WTC11 (cell line): ENCODE results near the gene PAM16. TPM values are rescaled to one million over a fixed set of nuclear protein-coding genes. Genes with fewer than 3 reads are reported as not detected.

Experiments used
- ATAC-seq: fragments of 200-7000 bp; cut with Tn5 transposase; 2 replicates; pipeline ENCODE4 v1.10.0; 2021; ENCODE audit warnings: mild to moderate bottlenecking, moderate library complexity
- CTCF ChIA-PET: fragments of 300-600 bp; sonication (Branson Sonifier 250); formaldehyde crosslinking; loops from one replicate; lab custom pipeline; 2021; ENCODE audit warnings: antibody characterized with exemption; lab: Charles Lee
- POLR2A ChIA-PET: fragments of 350-600 bp; sonication (Branson Sonifier 250); formaldehyde crosslinking; loops from one replicate; lab custom pipeline; 2021; ENCODE audit warnings: antibody characterized with exemption; lab: Charles Lee
- DNase-seq: peaks from one replicate; pipeline ENCODE4 v3.0.0; 2021; ENCODE audit warnings: low spot score
- H3K27ac Mint-ChIP-seq: 2 replicates; pipeline ENCODE4 v1.8.0; 2021; ENCODE audit warnings: mixed read lengths
- H3K27me3 Mint-ChIP-seq: 2 replicates; pipeline ENCODE4 v1.8.0; 2021; ENCODE audit warnings: low read depth, mild to moderate bottlenecking, moderate library complexity, mixed read lengths
- H3K36me3 Mint-ChIP-seq: 2 replicates; pipeline ENCODE4 v1.8.0; 2021; ENCODE audit warnings: mixed read lengths
- H3K4me1 Mint-ChIP-seq: 2 replicates; pipeline ENCODE4 v1.8.0; 2022; ENCODE audit warnings: mixed read lengths
- H3K4me3 Mint-ChIP-seq: 2 replicates; pipeline ENCODE4 v1.8.0; 2021; ENCODE audit warnings: mild to moderate bottlenecking, moderate library complexity, mixed read lengths
- H3K9me3 Mint-ChIP-seq: 2 replicates; pipeline ENCODE4 v1.8.0; 2021; ENCODE audit warnings: mixed read lengths
- ARID4B ChIP-seq: sonication (generic); formaldehyde crosslinking; IDR thresholded peaks from 2 replicates; pipeline ENCODE4 v1.8.0; 2023; ENCODE audit warnings: missing genetic modification reagents, mild to moderate bottlenecking, borderline replicate concordance
- CDX4 ChIP-seq: fragments of 250-450 bp; sonication (Bioruptor Pico); IDR thresholded peaks from 2 replicates; pipeline ENCODE4 v1.9.0; 2021; ENCODE audit warnings: moderate library complexity, mild to moderate bottlenecking, inconsistent platforms, borderline replicate concordance
- E2F1 ChIP-seq: sonication (generic); formaldehyde crosslinking; IDR thresholded peaks from 2 replicates; pipeline ENCODE4 v1.8.0; 2022; ENCODE audit warnings: mild to moderate bottlenecking, missing genetic modification reagents
- E2F5 ChIP-seq: sonication (generic); formaldehyde crosslinking; IDR thresholded peaks from 2 replicates; pipeline ENCODE4 v1.8.1; 2022; ENCODE audit warnings: mild to moderate bottlenecking, moderate library complexity, missing genetic modification reagents
- FOXK1 ChIP-seq: sonication (generic); formaldehyde crosslinking; IDR thresholded peaks from 2 replicates; pipeline ENCODE4 v1.8.0; 2022; ENCODE audit warnings: mild to moderate bottlenecking, moderate library complexity, missing genetic modification reagents
- GABPB1 ChIP-seq: sonication (generic); formaldehyde crosslinking; IDR thresholded peaks from 2 replicates; pipeline ENCODE4 v1.8.1; 2023; ENCODE audit warnings: mild to moderate bottlenecking, missing genetic modification reagents
- GRHL2 ChIP-seq: fragments of 250-450 bp; sonication (Bioruptor Pico); IDR thresholded peaks from 2 replicates; pipeline ENCODE4 v1.8.0; 2022; ENCODE audit warnings: mild to moderate bottlenecking, moderate library complexity; ENCODE audit not compliant: insufficient replicate concordance, severe bottlenecking
- IRF2 ChIP-seq: sonication (generic); formaldehyde crosslinking; IDR thresholded peaks from 2 replicates; pipeline ENCODE4 v1.8.0; 2022; ENCODE audit warnings: low read depth, missing genetic modification reagents, borderline replicate concordance
- JAZF1 ChIP-seq: fragments of 250-450 bp; sonication (Bioruptor Pico); IDR thresholded peaks from 2 replicates; pipeline ENCODE4 v1.9.0; 2021; ENCODE audit warnings: moderate library complexity, mild to moderate bottlenecking, inconsistent platforms
- NR3C1 ChIP-seq: sonication (generic); formaldehyde crosslinking; conservative IDR thresholded peaks from 2 replicates; pipeline ENCODE4 v1.8.1; 2023; ENCODE audit warnings: low read depth, mild to moderate bottlenecking, missing genetic modification reagents
- RELA ChIP-seq: sonication (generic); formaldehyde crosslinking; IDR thresholded peaks from 2 replicates; pipeline ENCODE4 v1.8.1; 2022; ENCODE audit warnings: missing genetic modification reagents, mild to moderate bottlenecking, borderline replicate concordance
- SMAD3 ChIP-seq: sonication (generic); formaldehyde crosslinking; IDR thresholded peaks from 2 replicates; pipeline ENCODE4 v1.8.0; 2022; ENCODE audit warnings: missing genetic modification reagents, mild to moderate bottlenecking, borderline replicate concordance
- SMAD4 ChIP-seq: sonication (generic); formaldehyde crosslinking; IDR thresholded peaks from 2 replicates; pipeline ENCODE4 v1.8.0; 2022; ENCODE audit warnings: mild to moderate bottlenecking, missing genetic modification reagents
- TP53 ChIP-seq: sonication (generic); formaldehyde crosslinking; IDR thresholded peaks from 2 replicates; pipeline ENCODE4 v1.8.1; 2023; ENCODE audit warnings: mild to moderate bottlenecking, missing genetic modification reagents
- ZNF281 ChIP-seq: sonication (generic); formaldehyde crosslinking; IDR thresholded peaks from 2 replicates; pipeline ENCODE4 v1.8.0; 2023; ENCODE audit warnings: mild to moderate bottlenecking, missing genetic modification reagents
- total RNA-seq: library from RNA; stranded (reverse); gene quantifications from 3 replicates; pipeline ENCODE4 v1.2.3, GENCODE V29; 2021
- TF ChIP-seq, protein P1 (sequence below): sonication (generic); formaldehyde crosslinking; IDR thresholded peaks from 2 replicates; pipeline ENCODE4 v1.8.1; 2022; ENCODE audit warnings: mild to moderate bottlenecking, missing genetic modification reagents, moderate library complexity, borderline replicate concordance
- TF ChIP-seq, protein P2 (sequence below): sonication (generic); formaldehyde crosslinking; IDR thresholded peaks from 2 replicates; pipeline ENCODE4 v1.8.1; 2023; ENCODE audit warnings: mild to moderate bottlenecking, missing genetic modification reagents
- TF ChIP-seq, protein P3 (sequence below): sonication (generic); formaldehyde crosslinking; IDR thresholded peaks from 2 replicates; pipeline ENCODE4 v1.8.0; 2023; ENCODE audit warnings: missing genetic modification reagents
- TF ChIP-seq, protein P4 (sequence below): sonication (generic); formaldehyde crosslinking; IDR thresholded peaks from 2 replicates; pipeline ENCODE4 v1.8.1; 2022; ENCODE audit warnings: low read depth, missing genetic modification reagents, borderline replicate concordance

The PAM16 gene
- total RNA-seq, 1 experiment from 2014 or later, result 88.9 TPM

- TF ChIP-seq, protein P1, sequence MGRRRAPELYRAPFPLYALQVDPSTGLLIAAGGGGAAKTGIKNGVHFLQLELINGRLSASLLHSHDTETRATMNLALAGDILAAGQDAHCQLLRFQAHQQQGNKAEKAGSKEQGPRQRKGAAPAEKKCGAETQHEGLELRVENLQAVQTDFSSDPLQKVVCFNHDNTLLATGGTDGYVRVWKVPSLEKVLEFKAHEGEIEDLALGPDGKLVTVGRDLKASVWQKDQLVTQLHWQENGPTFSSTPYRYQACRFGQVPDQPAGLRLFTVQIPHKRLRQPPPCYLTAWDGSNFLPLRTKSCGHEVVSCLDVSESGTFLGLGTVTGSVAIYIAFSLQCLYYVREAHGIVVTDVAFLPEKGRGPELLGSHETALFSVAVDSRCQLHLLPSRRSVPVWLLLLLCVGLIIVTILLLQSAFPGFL (CRISPR knock-in tag), result no peak
- TF ChIP-seq, protein P2, sequence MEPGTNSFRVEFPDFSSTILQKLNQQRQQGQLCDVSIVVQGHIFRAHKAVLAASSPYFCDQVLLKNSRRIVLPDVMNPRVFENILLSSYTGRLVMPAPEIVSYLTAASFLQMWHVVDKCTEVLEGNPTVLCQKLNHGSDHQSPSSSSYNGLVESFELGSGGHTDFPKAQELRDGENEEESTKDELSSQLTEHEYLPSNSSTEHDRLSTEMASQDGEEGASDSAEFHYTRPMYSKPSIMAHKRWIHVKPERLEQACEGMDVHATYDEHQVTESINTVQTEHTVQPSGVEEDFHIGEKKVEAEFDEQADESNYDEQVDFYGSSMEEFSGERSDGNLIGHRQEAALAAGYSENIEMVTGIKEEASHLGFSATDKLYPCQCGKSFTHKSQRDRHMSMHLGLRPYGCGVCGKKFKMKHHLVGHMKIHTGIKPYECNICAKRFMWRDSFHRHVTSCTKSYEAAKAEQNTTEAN, result no peak
- TF ChIP-seq FOXK1 (CRISPR knock-in tag), result no peak
- TF ChIP-seq TP53 (CRISPR knock-in tag), result no peak
These were observed 26.5 kb upstream of the PAM16 start (continued) for GRCh38 chr16:4377573-4378154.

- peaks cover 50% of the 10 kb centered on the region for H3K4me1 Mint-ChIP-seq
- DNase-seq (no peak), ATAC-seq (no peak)
- TF ChIP-seq ZNF281 (CRISPR knock-in tag) (no peak), SMAD4 (CRISPR knock-in tag) (no peak), GABPB1 (CRISPR knock-in tag) (no peak), CDX4 (CRISPR knock-in tag) (no peak), GRHL2 (CRISPR knock-in tag) (no peak), E2F5 (CRISPR knock-in tag) (no peak), JAZF1 (CRISPR knock-in tag) (no peak), SMAD3 (CRISPR knock-in tag) (no peak), IRF2 (no peak), ARID4B (CRISPR knock-in tag) (no peak), E2F1 (CRISPR knock-in tag) (no peak), NR3C1 (CRISPR knock-in tag) (no peak), RELA (CRISPR knock-in tag) (no peak)
- TF ChIP-seq, protein P3, sequence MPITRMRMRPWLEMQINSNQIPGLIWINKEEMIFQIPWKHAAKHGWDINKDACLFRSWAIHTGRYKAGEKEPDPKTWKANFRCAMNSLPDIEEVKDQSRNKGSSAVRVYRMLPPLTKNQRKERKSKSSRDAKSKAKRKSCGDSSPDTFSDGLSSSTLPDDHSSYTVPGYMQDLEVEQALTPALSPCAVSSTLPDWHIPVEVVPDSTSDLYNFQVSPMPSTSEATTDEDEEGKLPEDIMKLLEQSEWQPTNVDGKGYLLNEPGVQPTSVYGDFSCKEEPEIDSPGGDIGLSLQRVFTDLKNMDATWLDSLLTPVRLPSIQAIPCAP (CRISPR knock-in tag), result no peak
- TF ChIP-seq, protein P4, sequence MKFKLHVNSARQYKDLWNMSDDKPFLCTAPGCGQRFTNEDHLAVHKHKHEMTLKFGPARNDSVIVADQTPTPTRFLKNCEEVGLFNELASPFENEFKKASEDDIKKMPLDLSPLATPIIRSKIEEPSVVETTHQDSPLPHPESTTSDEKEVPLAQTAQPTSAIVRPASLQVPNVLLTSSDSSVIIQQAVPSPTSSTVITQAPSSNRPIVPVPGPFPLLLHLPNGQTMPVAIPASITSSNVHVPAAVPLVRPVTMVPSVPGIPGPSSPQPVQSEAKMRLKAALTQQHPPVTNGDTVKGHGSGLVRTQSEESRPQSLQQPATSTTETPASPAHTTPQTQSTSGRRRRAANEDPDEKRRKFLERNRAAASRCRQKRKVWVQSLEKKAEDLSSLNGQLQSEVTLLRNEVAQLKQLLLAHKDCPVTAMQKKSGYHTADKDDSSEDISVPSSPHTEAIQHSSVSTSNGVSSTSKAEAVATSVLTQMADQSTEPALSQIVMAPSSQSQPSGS (CRISPR knock-in tag), result no peak
- ChIA-PET CTCF (interaction anchor here (0.6 to 11.7 kb wide), 25 partner anchors 8 to 188 kb away, joined by 3 to 273 read pairs (median 6); partner anchors contain the start of gene PAM16), POLR2A (interaction anchor here (0.5 to 3.4 kb wide), 6 partner anchors 12 to 94 kb away, joined by 3 to 25 read pairs (median 4); no protein-coding TSS in a partner anchor)
- H3K27me3 Mint-ChIP-seq, result no peaks in the 10 kb centered on the region
- no peaks in the 10 kb centered on the region for H3K36me3 Mint-ChIP-seq
- no peak overlapping the region for H3K4me3 Mint-ChIP-seq
- H3K9me3 Mint-ChIP-seq, result no peaks in the 10 kb centered on the region
- H3K27ac Mint-ChIP-seq, result peak overlapping the region; percentile 94
These were observed 25.9 kb upstream of the PAM16 start for GRCh38 chr16:4376893-4377572.
